Measurements from ENCODE around the gene RPS27A.
"Not testable (repeated sequence)": the region's sequence is repeated elsewhere in the genome, so short reads cannot be mapped to it uniquely, and the experiment has no call there.

- TF ChIP-seq, protein P1, sequence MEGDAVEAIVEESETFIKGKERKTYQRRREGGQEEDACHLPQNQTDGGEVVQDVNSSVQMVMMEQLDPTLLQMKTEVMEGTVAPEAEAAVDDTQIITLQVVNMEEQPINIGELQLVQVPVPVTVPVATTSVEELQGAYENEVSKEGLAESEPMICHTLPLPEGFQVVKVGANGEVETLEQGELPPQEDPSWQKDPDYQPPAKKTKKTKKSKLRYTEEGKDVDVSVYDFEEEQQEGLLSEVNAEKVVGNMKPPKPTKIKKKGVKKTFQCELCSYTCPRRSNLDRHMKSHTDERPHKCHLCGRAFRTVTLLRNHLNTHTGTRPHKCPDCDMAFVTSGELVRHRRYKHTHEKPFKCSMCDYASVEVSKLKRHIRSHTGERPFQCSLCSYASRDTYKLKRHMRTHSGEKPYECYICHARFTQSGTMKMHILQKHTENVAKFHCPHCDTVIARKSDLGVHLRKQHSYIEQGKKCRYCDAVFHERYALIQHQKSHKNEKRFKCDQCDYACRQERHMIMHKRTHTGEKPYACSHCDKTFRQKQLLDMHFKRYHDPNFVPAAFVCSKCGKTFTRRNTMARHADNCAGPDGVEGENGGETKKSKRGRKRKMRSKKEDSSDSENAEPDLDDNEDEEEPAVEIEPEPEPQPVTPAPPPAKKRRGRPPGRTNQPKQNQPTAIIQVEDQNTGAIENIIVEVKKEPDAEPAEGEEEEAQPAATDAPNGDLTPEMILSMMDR (IDR thresholded peaks at IDR 0.05; ENCODE audit: insufficient read depth, low read length) = not testable (repeated sequence)
- not testable (repeated sequence) for TF ChIP-seq POLR2AphosphoS5 (IDR thresholded peaks at IDR 0.05; ENCODE audit: low read depth); GABPA (IDR thresholded peaks at IDR 0.05; ENCODE audit: low read depth); SPI1 (IDR thresholded peaks at IDR 0.05; ENCODE audit: borderline replicate concordance, low read depth)
- TF ChIP-seq, protein P2, sequence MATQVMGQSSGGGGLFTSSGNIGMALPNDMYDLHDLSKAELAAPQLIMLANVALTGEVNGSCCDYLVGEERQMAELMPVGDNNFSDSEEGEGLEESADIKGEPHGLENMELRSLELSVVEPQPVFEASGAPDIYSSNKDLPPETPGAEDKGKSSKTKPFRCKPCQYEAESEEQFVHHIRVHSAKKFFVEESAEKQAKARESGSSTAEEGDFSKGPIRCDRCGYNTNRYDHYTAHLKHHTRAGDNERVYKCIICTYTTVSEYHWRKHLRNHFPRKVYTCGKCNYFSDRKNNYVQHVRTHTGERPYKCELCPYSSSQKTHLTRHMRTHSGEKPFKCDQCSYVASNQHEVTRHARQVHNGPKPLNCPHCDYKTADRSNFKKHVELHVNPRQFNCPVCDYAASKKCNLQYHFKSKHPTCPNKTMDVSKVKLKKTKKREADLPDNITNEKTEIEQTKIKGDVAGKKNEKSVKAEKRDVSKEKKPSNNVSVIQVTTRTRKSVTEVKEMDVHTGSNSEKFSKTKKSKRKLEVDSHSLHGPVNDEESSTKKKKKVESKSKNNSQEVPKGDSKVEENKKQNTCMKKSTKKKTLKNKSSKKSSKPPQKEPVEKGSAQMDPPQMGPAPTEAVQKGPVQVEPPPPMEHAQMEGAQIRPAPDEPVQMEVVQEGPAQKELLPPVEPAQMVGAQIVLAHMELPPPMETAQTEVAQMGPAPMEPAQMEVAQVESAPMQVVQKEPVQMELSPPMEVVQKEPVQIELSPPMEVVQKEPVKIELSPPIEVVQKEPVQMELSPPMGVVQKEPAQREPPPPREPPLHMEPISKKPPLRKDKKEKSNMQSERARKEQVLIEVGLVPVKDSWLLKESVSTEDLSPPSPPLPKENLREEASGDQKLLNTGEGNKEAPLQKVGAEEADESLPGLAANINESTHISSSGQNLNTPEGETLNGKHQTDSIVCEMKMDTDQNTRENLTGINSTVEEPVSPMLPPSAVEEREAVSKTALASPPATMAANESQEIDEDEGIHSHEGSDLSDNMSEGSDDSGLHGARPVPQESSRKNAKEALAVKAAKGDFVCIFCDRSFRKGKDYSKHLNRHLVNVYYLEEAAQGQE (IDR thresholded peaks at IDR 0.05; ENCODE audit: insufficient replicate concordance, low read depth) = not testable (repeated sequence)
Observed at GRCh38 chr2:55280851-55281546, 48.5 kb downstream of the RPS27A start.
